K562 (cell line): ENCODE results near the gene LNPEP. TPM values are rescaled to one million over a fixed set of nuclear protein-coding genes. Genes with fewer than 3 reads are reported as not detected.

Experiments
- E2F3 ChIP-seq: fragments of 250-450 bp; sonication (Bioruptor Pico); IDR thresholded peaks from 2 replicates; pipeline ENCODE4 v1.4.0; 2020; ENCODE audit warnings: mild to moderate bottlenecking
- NR3C1 ChIP-seq: sonication (generic); formaldehyde crosslinking; IDR thresholded peaks from 2 replicates; pipeline ENCODE4 v1.8.1; 2022; ENCODE audit warnings: missing genetic modification reagents
- PHF20 ChIP-seq: fragments of 450-650 bp; IDR thresholded peaks from 2 replicates; pipeline ENCODE4 v1.6.1; 2018; ENCODE audit not compliant: partially characterized antibody
- SRF ChIP-seq, 2 experiments: fragments of 250-450, 450-650 bp in 1 of 2; sonication (Bioruptor Pico) in 1 of 2; sonication (generic) in 1 of 2; formaldehyde crosslinking; IDR thresholded peaks; 2 replicates each; pipeline versions ENCODE4 v1.5.0 to v1.5.1; 2020 to 2022; ENCODE audit warnings: mild to moderate bottlenecking in 1 of 2, missing genetic modification reagents in 1 of 2
- SUPT5H ChIP-seq: fragments of 450-650 bp; IDR thresholded peaks from 2 replicates; pipeline ENCODE4 v1.6.1; 2016
- WHSC1 ChIP-seq: IDR thresholded peaks from one replicate; pipeline ENCODE4 v1.6.1; 2012; ENCODE audit warnings: low read length, control low read depth, inconsistent platforms
- ZFX ChIP-seq: sonication (generic); formaldehyde crosslinking; IDR thresholded peaks from 2 replicates; pipeline ENCODE4 v1.8.0; 2022; ENCODE audit warnings: mild to moderate bottlenecking, missing genetic modification reagents, moderate library complexity
- ZNF239 ChIP-seq: fragments of 250-450 bp; sonication (Bioruptor Pico); IDR thresholded peaks from 2 replicates; pipeline ENCODE4 v1.4.0; 2020; ENCODE audit warnings: mild to moderate bottlenecking
- ZNF282 ChIP-seq: sonication (generic); formaldehyde crosslinking; IDR thresholded peaks from 2 replicates; pipeline ENCODE4 v1.8.1; 2023; ENCODE audit warnings: missing genetic modification reagents
- ZNF766 ChIP-seq: fragments of 200-800 bp; sonication (Bioruptor generic); conservative IDR thresholded peaks from 2 replicates; pipeline ENCODE4 v1.6.1; 2016; ENCODE audit warnings: missing genetic modification characterization, missing compliant biosample characterization
- polyA plus RNA-seq, 8 experiments: library from polyadenylated mRNA; depleted of rRNA in 4 of 8; stranded (reverse) in 5 of 8; unstranded in 3 of 8; fragments of >200 nt; fragmentation: Nextera tagmentation in 2 of 8; fragmentation: Illumina TruSeq in 1 of 8; extraction: Ambion mirVana in 2 of 8; extraction: Trizol in 1 of 8; gene quantifications; 2 replicates each; pipeline versions ENCODE4 v1.2.1 to v1.2.3, GENCODE V29; 2011 to 2014; ENCODE audit warnings: inconsistent platforms in 1 of 8, missing spikeins in 1 of 8
- total RNA-seq, 7 experiments: library from RNA; depleted of rRNA in 6 of 7; stranded (reverse); fragments of >200 nt in 6 of 7; fragmentation: Illumina TruSeq in 2 of 7; extraction: Trizol in 2 of 7; gene quantifications; 2 replicates each; pipeline versions ENCODE4 v1.2.1 to v1.2.3, GENCODE V29; 2011 to 2021; ENCODE audit warnings: low replicate concordance in 1 of 7
- TF ChIP-seq, protein P1 (sequence below): fragments of 250-450 bp; sonication (Bioruptor Pico); IDR thresholded peaks from 2 replicates; pipeline ENCODE4 v1.5.0; 2022; ENCODE audit warnings: mild to moderate bottlenecking
- TF ChIP-seq, protein P2 (sequence below): fragments of 450-650 bp; formaldehyde crosslinking; IDR thresholded peaks from 2 replicates; pipeline ENCODE4 v1.4.0; 2020; ENCODE audit warnings: mild to moderate bottlenecking, moderate library complexity
- TF ChIP-seq, protein P3 (sequence below), 3 experiments: fragments of 200-800 bp in 1 of 3; fragments of 250-450 bp in 1 of 3; fragments of 450-650 bp in 1 of 3; sonication (Bioruptor Pico) in 1 of 3; sonication (Bioruptor generic) in 1 of 3; formaldehyde crosslinking in 1 of 3; IDR thresholded peaks; 2 replicates each; pipeline versions ENCODE4 v1.6.1 to v1.8.0; 2016 to 2022; ENCODE audit warnings: mild to moderate bottlenecking in 2 of 3, missing genetic modification characterization in 2 of 3, missing compliant biosample characterization in 1 of 3, moderate library complexity in 1 of 3
- TF ChIP-seq, protein P4 (sequence below): sonication (generic); formaldehyde crosslinking; IDR thresholded peaks from 2 replicates; pipeline ENCODE4 v1.8.0; 2022; ENCODE audit warnings: missing genetic modification reagents, mild to moderate bottlenecking, borderline replicate concordance
- TF ChIP-seq, protein P5 (sequence below): fragments of 450-650 bp; IDR thresholded peaks from 2 replicates; pipeline ENCODE4 v1.6.1; 2016; ENCODE audit warnings: low read depth, mild to moderate bottlenecking, moderate library complexity
- TF ChIP-seq, protein P6 (sequence below): sonication (generic); formaldehyde crosslinking; IDR thresholded peaks from 2 replicates; pipeline ENCODE4 v1.8.1; 2023; ENCODE audit warnings: mild to moderate bottlenecking, missing genetic modification reagents, moderate library complexity

LNPEP gene
- total and polyA plus RNA-seq, 9 of the 15 experiments (the other 6 are each of a cell fraction or from before 2014, with no cell fraction given) = 2.6 to 27.9 (median 11.2) TPM

DNA sequence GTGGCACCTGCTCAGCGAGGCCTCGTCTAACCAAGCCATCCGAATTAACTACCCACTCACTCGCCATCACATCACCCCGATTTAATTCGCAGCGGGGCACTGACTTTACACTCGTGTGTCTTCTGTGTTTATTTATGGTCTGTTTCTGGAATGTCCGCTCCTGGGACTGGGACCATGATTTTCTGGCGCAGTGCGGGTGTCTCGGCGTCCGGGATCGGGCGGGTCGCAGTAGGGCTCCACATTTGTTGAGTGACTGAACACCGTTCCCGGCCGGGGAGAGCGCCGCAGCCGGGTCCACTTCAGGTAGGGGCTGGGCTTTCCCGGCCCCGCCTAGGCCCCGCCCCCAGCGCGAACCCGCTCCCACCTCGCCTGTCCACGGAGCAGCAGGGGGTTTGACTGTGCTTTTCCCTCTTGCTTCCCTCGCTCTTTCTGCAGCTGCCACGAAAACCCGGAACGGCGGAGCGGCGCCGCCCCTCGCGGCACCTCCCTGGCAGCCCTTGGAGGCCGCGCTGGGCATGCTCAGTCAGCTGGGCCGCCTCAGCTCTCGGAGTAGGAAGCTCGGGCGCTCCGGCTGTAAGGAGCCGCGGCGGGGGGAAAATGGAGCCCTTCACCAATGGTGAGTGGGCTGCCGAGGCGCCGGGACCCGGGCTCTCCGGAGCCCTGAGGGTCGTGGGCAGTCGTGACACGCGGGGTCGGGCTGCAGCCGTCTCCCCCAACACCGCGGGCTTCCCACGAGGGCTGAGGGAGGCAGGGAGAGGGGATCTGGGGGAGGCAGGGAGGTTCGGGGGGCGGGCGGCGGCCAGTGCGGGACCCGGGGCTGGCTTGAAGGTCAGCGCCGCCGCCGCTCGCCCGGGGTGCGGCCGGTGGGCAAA lies at the start of gene LNPEP (continued):
- TF ChIP-seq, protein P1, sequence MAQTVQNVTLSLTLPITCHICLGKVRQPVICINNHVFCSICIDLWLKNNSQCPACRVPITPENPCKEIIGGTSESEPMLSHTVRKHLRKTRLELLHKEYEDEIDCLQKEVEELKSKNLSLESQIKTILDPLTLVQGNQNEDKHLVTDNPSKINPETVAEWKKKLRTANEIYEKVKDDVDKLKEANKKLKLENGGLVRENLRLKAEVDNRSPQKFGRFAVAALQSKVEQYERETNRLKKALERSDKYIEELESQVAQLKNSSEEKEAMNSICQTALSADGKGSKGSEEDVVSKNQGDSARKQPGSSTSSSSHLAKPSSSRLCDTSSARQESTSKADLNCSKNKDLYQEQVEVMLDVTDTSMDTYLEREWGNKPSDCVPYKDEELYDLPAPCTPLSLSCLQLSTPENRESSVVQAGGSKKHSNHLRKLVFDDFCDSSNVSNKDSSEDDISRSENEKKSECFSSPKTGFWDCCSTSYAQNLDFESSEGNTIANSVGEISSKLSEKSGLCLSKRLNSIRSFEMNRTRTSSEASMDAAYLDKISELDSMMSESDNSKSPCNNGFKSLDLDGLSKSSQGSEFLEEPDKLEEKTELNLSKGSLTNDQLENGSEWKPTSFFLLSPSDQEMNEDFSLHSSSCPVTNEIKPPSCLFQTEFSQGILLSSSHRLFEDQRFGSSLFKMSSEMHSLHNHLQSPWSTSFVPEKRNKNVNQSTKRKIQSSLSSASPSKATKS = no peak
- TF ChIP-seq, protein P2, sequence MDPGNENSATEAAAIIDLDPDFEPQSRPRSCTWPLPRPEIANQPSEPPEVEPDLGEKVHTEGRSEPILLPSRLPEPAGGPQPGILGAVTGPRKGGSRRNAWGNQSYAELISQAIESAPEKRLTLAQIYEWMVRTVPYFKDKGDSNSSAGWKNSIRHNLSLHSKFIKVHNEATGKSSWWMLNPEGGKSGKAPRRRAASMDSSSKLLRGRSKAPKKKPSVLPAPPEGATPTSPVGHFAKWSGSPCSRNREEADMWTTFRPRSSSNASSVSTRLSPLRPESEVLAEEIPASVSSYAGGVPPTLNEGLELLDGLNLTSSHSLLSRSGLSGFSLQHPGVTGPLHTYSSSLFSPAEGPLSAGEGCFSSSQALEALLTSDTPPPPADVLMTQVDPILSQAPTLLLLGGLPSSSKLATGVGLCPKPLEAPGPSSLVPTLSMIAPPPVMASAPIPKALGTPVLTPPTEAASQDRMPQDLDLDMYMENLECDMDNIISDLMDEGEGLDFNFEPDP (CRISPR knock-in tag) = no peak
- TF ChIP-seq E2F3 (CRISPR knock-in tag) (peak; percentile 53; the same call in 1 of the 2 replicates), NR3C1 (CRISPR knock-in tag) (no peak; the same call in 1 of the 2 replicates), SRF (CRISPR knock-in tag; IDR thresholded peaks at IDR 0.05) (no peak; a peak in 2 of 4 replicates), ZNF282 (CRISPR knock-in tag) (no peak), ZFX (CRISPR knock-in tag) (peak; percentile 71; the same call in 1 of the 2 replicates), PHF20 (no peak), ZNF239 (CRISPR knock-in tag) (no peak), WHSC1 (no peak), ZNF766 (no peak), SUPT5H (peak; percentile 47)
- TF ChIP-seq, protein P3, sequence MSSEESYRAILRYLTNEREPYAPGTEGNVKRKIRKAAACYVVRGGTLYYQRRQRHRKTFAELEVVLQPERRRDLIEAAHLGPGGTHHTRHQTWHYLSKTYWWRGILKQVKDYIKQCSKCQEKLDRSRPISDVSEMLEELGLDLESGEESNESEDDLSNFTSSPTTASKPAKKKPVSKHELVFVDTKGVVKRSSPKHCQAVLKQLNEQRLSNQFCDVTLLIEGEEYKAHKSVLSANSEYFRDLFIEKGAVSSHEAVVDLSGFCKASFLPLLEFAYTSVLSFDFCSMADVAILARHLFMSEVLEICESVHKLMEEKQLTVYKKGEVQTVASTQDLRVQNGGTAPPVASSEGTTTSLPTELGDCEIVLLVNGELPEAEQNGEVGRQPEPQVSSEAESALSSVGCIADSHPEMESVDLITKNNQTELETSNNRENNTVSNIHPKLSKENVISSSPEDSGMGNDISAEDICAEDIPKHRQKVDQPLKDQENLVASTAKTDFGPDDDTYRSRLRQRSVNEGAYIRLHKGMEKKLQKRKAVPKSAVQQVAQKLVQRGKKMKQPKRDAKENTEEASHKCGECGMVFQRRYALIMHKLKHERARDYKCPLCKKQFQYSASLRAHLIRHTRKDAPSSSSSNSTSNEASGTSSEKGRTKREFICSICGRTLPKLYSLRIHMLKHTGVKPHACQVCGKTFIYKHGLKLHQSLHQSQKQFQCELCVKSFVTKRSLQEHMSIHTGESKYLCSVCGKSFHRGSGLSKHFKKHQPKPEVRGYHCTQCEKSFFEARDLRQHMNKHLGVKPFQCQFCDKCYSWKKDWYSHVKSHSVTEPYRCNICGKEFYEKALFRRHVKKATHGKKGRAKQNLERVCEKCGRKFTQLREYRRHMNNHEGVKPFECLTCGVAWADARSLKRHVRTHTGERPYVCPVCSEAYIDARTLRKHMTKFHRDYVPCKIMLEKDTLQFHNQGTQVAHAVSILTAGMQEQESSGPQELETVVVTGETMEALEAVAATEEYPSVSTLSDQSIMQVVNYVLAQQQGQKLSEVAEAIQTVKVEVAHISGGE (CRISPR knock-in tag; IDR thresholded peaks at IDR 0.05) = no peak
- TF ChIP-seq, protein P4, sequence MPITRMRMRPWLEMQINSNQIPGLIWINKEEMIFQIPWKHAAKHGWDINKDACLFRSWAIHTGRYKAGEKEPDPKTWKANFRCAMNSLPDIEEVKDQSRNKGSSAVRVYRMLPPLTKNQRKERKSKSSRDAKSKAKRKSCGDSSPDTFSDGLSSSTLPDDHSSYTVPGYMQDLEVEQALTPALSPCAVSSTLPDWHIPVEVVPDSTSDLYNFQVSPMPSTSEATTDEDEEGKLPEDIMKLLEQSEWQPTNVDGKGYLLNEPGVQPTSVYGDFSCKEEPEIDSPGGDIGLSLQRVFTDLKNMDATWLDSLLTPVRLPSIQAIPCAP (CRISPR knock-in tag) = no peak
- TF ChIP-seq, protein P5, sequence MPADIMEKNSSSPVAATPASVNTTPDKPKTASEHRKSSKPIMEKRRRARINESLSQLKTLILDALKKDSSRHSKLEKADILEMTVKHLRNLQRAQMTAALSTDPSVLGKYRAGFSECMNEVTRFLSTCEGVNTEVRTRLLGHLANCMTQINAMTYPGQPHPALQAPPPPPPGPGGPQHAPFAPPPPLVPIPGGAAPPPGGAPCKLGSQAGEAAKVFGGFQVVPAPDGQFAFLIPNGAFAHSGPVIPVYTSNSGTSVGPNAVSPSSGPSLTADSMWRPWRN = no peak
- TF ChIP-seq, protein P6, sequence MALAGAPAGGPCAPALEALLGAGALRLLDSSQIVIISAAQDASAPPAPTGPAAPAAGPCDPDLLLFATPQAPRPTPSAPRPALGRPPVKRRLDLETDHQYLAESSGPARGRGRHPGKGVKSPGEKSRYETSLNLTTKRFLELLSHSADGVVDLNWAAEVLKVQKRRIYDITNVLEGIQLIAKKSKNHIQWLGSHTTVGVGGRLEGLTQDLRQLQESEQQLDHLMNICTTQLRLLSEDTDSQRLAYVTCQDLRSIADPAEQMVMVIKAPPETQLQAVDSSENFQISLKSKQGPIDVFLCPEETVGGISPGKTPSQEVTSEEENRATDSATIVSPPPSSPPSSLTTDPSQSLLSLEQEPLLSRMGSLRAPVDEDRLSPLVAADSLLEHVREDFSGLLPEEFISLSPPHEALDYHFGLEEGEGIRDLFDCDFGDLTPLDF (CRISPR knock-in tag) = no peak
